ENCODE results near the gene DOCK9.
A peak's percentile ranks its signal among the peaks of the same experiment; 100 is the strongest.

DOCK9 gene

GRCh38 chr13:98869408-98870090, 108.3 kb downstream of the DOCK9 start:
- DNase-seq (ENCODE audit: low read depth): peak; percentile 38
- H3K4me3 ChIP-seq (ENCODE audit: control insufficient read depth, low read depth, low read length): no peak overlapping the region
- TF ChIP-seq CTCF (conservative IDR thresholded peaks at IDR 0.05; ENCODE audit: control insufficient read depth, insufficient read depth, low read depth, low read length): peak; percentile 39

GRCh38 chr13:98868932-98869331, 108.9 kb downstream of the DOCK9 start:
- H3K4me3 ChIP-seq (ENCODE audit: control insufficient read depth, low read depth, low read length): no peak overlapping the region
- no peak for DNase-seq (ENCODE audit: low read depth)
- TF ChIP-seq CTCF (conservative IDR thresholded peaks at IDR 0.05; ENCODE audit: control insufficient read depth, insufficient read depth, low read depth, low read length): no peak

GRCh38 chr13:98866882-98867281, 111.0 kb downstream of the DOCK9 start:
- peak; percentile 10 for TF ChIP-seq CTCF (conservative IDR thresholded peaks at IDR 0.05; ENCODE audit: control insufficient read depth, insufficient read depth, low read depth, low read length)
- no peak overlapping the region for H3K4me3 ChIP-seq (ENCODE audit: control insufficient read depth, low read depth, low read length)
- no peak for DNase-seq (ENCODE audit: low read depth)

GRCh38 chr13:98860491-98860890, 117.4 kb downstream of the DOCK9 start:
- no peak overlapping the region for H3K4me3 ChIP-seq (ENCODE audit: control insufficient read depth, low read depth, low read length)
- no peak for TF ChIP-seq CTCF (conservative IDR thresholded peaks at IDR 0.05; ENCODE audit: control insufficient read depth, insufficient read depth, low read depth, low read length)
- DNase-seq (ENCODE audit: low read depth): no peak

GRCh38 chr13:98858191-98858590, 119.7 kb downstream of the DOCK9 start:
- H3K4me3 ChIP-seq (ENCODE audit: control insufficient read depth, low read depth, low read length): no peak overlapping the region
- TF ChIP-seq CTCF (conservative IDR thresholded peaks at IDR 0.05; ENCODE audit: control insufficient read depth, insufficient read depth, low read depth, low read length): no peak
- no peak for DNase-seq (ENCODE audit: low read depth)

- no peak overlapping the region for H3K4me3 ChIP-seq (ENCODE audit: control insufficient read depth, low read depth, low read length)
- no peak for DNase-seq (ENCODE audit: low read depth)
- TF ChIP-seq CTCF (conservative IDR thresholded peaks at IDR 0.05; ENCODE audit: control insufficient read depth, insufficient read depth, low read depth, low read length): no peak
Observed at GRCh38 chr13:98856983-98857382, 120.9 kb downstream of the DOCK9 start.

GRCh38 chr13:98854448-98854847, 123.4 kb downstream of the DOCK9 start:
- no peak for DNase-seq (ENCODE audit: low read depth)
- no peak overlapping the region for H3K4me3 ChIP-seq (ENCODE audit: control insufficient read depth, low read depth, low read length)
- no peak for TF ChIP-seq CTCF (conservative IDR thresholded peaks at IDR 0.05; ENCODE audit: control insufficient read depth, insufficient read depth, low read depth, low read length)

All from fibroblast of mammary gland (primary cell).